Measurements from ENCODE around the gene ZBTB16. TPM values are rescaled to one million over a fixed set of nuclear protein-coding genes. Genes with fewer than 3 reads are reported as not detected.
A peak's percentile ranks its signal among the peaks of the same experiment; 100 is the strongest.

ZBTB16 gene
- total and polyA plus RNA-seq, 2 experiments from 2014 or later: 0.29 to 1.4 TPM

GRCh38 chr11:114073007-114073827 is 13.7 kb downstream of the ZBTB16 start (continued):
- TF ChIP-seq ZNF462 (CRISPR knock-in tag; IDR thresholded peaks at IDR 0.05) (no peak), REST (IDR thresholded peaks at IDR 0.05; ENCODE audit: unreplicated experiment) (no peak)

GRCh38 chr11:114073828-114074381 is 14.4 kb downstream of the ZBTB16 start:
- Histone ChIP-seq H3K9me2 (ENCODE audit: insufficient read depth) (0 out of 2 replicates have a peak, but pooled peaks cover 5% of the 10 kb centered on the region), H4K20me1 (replicated peaks; ENCODE audit: insufficient read depth) (no peaks in the 10 kb centered on the region), H3K4me2 (peak overlapping the region; percentile 60), H3K79me2 (replicated peaks; ENCODE audit: insufficient read depth) (no peaks in the 10 kb centered on the region), H2AFZ (no peak overlapping the region), H3K36me3 (ENCODE audit: insufficient read depth) (no peaks in the 10 kb centered on the region), H3K27me3 (ENCODE audit: insufficient read depth) (peaks cover 24% of the 10 kb centered on the region), H3K4me1 (ENCODE audit: insufficient read depth) (peaks cover 29% of the 10 kb centered on the region), H3F3A (replicated peaks; ENCODE audit: low read depth) (no peaks in the 10 kb centered on the region), H3K27ac (ENCODE audit: low read depth) (no peak overlapping the region), H3K4me3 (no peak overlapping the region)
- DNase-seq (ENCODE audit: low spot score) (no peak), ATAC-seq (peak; percentile 40)
- TF ChIP-seq JUNB (IDR thresholded peaks at IDR 0.05; ENCODE audit: unreplicated experiment) (no peak), EZH2phosphoT487 (IDR thresholded peaks at IDR 0.05; ENCODE audit: unreplicated experiment) (no peak), STAT1 (IDR thresholded peaks at IDR 0.05; ENCODE audit: unreplicated experiment) (no peak), ZNF331 (CRISPR knock-in tag; IDR thresholded peaks at IDR 0.05; ENCODE audit: low read depth) (no peak), CTCF (conservative IDR thresholded peaks at IDR 0.05; ENCODE audit: low read depth in 2 of 2) (no peak)
- H3K27me3 Mint-ChIP-seq (ENCODE audit: insufficient read depth, low read depth, poor library complexity): peaks cover 32% of the 10 kb centered on the region
- no peak overlapping the region for H3K4me3 Mint-ChIP-seq
- H3K36me3 Mint-ChIP-seq (ENCODE audit: low read depth): no peaks in the 10 kb centered on the region
- H3K27ac Mint-ChIP-seq: no peak overlapping the region
- no peaks in the 10 kb centered on the region for H3K9me3 Mint-ChIP-seq
- peaks cover 47% of the 10 kb centered on the region for H3K4me1 Mint-ChIP-seq

All from GM23338 (cell line).